Measurements from ENCODE around the gene PPP5C.
A peak's percentile ranks its signal among the peaks of the same experiment; 100 is the strongest.
"Not testable (repeated sequence)": the region's sequence is repeated elsewhere in the genome, so short reads cannot be mapped to it uniquely, and the experiment has no call there.

The PPP5C gene

DNA sequence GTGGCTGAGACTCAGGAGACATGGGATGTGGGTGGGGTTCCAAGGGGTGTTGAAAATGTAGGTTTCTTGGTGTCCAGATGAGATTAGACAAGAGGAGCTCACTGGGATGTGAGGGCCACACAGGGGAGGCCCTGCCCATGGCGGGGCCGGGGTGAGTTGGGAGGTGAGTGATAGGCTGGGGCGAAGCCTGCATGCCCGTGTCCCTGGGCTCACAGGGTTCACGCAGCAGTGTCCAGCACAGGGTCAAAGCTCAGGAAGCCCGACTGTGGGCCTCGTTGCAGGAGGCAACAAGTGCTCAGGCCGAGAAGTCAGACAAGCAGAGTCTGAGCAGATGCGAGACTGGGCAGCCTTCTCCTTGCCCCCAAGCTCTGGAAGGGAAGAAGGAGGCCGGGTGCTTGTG is 39.3 kb downstream of the PPP5C start:
- no peak for DNase-seq

DNA sequence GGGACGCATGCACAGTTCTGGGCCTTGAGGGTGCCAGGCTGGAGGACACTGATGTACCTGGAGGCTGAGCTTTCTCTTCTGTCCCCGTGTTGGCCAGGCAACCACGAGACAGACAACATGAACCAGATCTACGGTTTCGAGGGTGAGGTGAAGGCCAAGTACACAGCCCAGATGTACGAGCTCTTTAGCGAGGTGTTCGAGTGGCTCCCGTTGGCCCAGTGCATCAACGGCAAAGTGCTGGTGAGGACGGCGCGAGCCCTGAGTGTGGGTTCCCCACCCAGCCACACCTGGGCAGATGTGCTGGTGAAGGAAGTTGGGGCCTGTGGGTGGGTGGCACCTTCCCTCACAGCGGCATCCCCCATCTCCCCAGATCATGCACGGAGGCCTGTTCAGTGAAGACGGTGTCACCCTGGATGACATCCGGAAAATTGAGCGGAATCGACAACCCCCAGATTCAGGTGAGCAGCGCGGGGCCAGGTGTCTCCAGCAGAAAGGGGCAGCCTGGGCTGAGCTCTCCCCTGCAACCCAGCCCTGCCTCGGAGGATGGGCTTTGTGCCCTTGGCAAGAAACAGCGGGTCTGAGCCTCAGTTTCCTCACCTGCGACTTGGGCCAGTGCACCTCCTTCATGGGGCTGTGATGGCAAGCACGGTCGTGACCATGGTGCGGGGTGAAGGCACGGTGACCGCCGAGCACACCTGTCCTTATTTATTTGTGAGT is 40.3 kb downstream of the PPP5C start:
- no peak for DNase-seq

DNA sequence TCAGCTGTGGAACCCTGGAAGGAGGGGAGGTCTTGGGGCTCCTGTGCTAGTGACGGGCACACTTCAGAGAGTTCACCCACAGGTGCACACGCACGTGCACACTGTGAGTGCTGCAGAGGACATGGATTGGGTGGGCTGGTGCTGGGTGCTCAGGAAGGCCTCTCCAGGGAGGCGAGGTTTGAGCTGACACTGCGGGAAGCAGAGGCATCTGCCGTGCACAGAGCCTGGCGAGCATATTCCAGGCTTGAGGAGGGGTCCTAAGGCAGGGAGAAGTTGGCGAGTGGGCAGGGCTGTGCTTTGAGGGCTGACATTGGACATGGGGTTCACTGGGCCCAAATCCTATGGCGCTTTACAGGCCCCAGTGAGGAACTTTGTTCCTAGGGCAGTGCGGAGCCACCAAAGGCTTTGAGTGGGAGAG is 40.8 kb downstream of the PPP5C start:
- DNase-seq: no peak

DNA sequence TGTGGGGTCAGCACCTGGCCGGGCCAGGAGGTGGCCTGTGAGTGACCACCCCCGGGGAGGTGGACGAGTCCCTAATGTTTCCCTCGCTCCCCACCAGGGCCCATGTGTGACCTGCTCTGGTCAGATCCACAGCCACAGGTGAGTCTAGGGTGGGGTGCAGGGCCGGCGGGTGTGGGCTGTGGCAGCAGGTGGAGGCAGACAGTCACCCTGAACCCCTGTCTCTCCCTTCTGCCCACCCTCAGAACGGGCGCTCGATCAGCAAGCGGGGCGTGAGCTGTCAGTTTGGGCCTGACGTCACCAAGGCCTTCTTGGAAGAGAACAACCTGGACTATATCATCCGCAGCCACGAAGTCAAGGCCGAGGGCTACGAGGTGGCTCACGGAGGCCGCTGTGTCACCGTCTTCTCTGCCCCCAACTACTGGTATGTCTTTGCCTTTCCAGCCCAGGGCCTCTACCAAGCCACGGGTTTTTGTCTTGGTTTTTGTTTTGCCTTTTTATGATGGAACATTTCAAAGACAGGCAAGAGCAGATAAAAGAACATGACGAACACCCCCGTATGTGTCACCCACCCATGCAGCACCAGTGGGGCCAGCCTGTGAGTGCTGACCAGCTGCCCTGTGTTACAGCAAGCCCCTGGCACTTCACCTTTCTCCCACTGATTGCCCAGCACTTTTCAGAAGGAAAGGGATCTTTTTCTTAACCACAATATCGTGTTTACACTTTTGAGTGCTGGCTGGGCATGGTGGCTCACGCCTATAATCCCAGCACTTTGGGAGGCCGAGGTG is 41.6 kb downstream of the PPP5C start:
- no peak for DNase-seq

DNA sequence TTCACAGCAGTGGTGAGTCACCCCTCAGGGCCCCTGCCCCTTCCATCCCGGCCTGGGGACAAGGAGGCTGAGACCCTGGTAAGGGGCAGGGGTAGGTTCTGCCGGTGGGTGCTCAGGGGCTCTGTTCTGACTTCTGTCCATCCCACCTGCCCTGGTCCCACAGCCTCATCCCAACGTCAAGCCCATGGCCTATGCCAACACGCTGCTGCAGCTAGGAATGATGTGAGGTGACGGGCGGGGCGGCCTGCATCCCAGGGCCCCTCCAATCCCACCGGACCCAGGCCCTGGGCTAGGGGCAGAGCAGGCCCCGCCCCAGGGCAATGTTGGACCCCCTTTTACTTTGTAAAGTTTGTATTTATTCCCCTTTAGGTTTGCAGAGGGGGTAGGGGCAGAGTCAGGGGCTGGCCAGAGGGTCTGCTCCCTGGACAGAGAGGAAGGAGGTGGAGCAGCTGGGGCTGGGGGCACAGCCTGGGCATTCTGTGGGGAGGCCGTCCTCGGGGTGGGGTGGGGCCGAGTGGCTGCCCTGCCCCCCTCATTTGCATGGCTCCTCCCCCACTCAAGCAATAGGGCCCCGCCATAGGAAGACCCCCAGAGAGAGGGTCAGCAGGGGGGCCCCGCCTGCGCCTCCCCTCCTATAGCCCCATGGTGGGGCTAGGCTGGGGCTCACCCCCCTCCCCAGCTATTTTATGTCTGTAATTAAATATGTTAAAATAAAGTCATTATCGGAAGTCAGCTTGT is 43.4 kb downstream of the PPP5C start:
- no peak for DNase-seq

DNA sequence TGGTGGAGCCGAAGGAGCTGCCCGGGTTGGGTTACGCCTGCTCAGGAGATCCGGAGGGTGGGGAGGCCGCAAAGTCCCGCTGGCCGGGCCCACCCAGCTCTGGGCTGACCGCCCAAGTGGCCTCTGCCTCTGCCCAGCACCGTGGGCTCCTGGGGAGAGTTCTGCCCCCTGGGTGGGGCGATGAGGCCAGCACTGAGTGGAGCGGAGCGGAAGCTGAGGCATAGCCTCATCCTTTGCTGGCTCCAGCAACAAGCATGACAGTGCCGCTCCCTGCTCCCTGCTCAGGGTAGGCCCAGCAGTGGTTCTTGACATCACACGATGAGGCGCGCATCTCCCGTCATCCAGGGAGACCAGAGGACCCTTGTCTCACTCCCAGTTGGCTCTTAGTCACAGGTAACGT is 44.0 kb downstream of the PPP5C start:
- peak in 1 of 14 donors; percentile 26 for DNase-seq

DNA sequence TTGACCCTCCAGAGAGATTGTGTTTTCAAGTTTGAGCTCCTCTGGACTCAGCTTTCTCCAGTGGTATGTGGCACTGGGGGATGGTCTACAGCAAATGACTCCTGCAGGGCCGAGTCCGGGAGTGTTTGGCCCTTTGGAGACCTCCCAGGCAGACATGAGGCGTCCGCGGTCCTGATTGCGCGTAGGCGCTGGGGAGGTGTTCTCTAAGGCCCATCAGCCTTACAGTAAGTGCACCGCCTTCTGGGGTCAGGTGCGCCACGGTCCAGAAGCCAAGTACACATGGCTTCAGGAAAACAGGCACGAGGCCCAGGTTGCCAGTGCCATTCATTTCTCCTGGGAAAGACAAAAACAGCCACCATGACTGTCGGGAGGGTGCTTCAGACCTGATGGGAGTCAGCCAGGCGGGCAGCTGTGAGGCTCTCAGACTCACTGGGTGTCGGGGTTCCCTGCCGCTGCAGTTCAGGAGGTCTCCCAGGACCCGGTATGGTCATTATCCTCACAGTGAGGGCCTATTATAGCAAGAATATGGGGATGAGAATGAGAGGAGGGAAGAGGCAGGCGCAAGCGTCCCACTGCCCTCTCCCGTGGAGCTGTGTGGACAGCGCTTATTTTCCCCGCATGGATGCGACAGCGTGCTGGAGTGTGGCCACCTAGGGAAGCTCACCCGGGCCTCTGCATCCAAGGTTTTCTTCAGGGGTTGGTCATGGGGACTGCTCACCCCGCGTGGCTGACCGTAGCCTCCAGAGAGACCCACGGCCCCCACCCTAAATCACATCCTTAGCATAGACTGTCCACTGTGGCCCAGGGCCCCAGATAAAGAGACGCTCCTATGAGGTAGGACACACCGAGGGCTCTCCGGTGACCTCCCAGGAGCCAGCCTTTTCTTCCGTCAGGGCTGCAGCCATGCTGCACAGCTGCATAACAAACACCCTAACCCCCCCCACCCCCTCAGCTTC is 44.7 kb downstream of the PPP5C start:
- DNase-seq: no peak

DNA sequence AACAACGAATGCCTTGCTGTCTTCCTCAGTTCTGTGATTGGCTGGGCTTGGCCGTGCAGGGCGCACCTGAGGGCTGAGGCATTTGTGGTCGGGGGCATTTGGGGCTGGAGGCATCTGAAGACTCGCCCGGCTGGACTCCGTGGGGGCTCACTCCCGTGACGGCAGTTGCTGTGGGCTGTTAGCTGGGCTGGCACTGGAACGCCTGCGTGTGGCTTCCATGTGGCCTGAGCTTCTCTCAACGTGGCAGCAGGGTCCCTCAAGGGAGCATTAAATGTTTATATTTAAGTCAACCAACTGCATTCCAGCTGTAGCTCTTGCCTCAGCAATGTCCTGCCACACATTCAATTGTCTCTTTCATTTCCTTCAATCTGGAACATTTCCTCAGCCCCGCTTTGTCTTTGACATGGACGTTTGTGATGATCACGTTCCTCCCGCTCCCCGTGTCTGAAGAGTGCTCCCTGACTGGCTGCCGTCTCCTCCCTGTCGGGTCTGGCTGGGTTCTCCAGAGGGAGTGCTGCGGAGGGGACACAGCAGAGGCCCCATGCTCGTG is 45.4 kb downstream of the PPP5C start:
- no peak for DNase-seq

DNA sequence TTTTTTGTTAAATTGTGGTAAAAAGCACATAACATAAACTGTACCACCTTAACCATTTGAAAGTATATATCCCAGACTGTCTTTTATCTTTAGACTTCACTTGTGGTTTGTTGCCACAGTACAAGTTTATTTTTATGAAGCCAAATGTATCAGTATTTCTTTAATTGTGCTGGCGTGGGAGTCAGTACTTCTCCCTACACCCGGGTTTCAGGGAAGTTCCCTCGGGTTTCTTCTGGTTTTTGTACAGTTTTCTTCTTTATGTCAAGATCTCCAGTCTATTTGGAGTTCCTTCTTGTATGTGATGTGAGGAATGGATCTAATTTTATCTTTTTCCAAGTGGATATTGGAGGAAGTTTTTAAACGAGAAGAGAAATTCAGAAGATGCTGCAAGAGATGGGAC is 46.0 kb downstream of the PPP5C start:
- no peak for DNase-seq

DNA sequence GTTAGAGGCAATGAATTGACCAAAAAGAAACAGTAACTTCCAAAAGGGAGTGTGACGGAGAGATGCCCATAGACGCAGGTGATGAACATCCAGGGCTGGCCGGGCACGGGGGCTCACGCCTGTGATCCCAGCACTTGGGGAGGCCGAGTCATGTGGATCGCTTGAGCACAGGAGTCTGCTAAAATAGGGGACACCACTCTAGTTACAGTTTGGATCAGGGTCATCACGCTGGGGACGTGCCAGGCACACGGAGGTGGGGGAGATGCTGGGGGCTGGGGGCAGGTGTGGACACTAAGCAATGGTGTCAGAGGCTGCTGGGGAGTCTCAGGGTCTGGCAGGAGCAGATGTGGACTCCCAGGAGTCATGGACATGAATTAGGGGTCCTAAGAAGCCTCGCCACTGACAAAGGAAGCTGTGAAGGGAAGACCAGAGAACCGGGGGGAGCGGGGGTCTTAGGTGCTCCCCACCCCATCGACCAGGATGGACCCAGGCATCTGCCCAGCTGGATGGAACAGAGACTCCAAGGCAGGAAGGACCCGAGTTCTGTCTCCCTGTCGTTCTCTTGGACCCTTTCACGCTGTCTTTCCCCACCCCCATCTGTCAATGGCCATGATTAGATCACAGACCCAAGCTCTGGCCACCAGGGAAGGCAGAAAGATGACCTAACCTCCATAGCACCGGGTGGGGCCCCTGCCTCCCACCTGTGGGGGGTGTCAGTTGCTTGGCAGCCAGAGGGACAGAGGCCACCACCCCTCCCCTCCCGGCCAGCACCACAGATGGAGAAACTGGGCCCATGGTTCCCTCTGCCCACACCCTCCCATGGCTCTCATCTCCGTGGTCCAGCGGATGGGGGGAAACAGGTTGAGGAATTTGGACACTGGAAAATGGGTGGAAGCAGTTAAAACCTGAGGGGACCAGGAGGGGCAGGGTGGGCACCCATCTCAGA is 46.8 kb downstream of the PPP5C start:
- DNase-seq: no peak

DNA sequence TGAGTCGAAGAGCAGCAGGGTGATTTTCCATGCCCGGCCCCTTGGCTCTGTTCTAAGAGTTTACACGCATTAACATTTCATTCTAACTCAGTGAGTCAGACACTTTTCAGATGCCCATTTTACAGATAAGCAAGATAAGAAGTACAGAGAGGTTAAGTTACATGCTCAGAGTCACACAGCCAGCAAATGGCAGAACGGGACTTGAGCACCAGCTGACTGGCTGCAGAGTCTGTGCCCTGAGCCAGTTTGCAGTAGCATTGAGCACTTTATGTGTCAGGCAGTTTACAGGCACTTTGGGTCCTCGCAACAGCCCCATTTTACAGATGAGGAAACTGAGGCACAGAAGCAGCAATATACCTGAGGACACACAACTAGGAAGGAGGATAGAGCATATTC is 47.5 kb downstream of the PPP5C start:
- DNase-seq: no peak

DNA sequence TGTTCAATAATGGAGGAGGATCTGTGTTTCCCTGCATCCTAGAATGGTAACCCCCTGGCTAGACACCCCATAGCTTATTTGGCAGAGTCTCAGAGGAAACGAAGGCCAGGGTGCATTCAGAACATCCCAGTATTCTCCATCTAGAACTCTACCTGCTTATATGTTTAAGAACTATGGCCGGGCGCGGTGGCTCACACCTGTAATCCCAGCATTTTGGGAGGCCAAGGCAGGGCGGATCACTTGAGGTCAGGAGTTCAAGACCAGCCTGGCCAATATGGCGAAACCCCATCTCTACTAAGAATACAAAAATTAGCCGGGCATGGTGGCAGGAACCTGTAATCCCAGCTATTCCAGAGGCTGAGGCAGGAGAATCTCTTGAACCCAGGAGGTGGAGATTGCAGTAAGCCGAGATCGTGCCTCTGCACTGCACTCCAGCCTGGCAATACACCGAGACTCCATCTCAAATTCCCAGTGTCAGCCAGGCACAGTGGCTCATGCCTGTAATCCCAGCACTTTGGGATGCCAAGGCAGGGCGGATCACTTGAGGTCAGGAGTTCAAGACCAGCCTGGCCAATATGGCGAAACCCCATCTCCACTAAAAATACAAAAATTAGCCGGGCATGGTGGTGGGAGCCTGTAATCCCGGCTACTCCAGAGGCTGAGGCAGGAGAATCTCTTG is 51.1 kb downstream of the PPP5C start:
- DNase-seq: not testable (repeated sequence)

DNA sequence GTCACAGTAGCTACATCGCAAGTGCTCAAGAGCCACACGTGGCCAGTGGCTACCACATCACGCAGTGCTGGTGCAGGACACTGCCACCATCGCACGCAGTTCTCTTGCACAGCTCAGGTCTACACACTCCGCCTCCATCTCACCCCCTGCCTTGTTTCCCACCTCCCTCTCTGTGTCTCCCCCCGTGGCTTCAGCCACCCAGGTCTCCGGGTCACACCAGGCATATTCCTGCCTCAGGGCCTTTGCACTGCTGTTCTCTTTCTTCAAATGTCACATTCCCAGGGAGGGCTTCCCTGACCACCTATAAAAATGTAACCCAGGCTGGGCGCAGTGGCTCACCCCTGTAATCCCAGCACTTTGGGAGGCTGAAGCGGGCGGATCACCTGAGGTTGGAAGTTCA is 55.8 kb downstream of the PPP5C start:
- no peak for DNase-seq

DNA sequence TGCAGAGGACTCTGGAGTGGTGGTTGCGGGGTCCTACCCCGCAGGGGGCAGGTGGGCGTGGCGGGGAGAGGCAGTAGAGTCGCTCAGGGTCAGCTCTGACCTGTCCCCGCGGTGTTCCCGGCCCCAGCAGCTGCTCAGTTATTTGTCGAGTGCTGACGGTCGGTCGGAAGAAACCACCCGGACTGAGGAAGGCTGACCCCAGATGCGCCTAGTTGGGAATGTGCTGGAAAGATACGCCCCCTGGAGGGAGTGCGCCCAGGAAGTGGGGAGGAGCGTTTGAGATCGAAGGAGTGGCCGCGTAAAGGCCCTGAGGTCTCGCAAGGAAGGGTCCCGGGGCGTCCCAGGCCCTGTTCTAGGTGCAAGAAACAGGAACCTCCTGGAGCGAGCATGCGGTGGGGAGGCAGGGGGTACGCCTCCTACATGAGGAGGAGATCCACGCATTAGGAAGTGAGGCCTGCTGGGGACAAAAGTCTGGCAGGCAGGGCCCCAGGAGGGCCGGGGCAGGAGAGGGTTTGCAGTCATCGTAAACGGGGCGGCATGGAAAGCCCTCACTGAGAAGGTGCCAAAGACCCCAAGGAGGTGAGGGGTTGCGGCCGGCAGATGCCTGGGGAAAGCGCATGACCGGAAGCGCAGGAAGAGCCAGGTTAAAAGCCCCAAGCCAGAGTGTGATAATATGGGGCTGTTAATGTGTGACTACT is 57.3 kb downstream of the PPP5C start:
- DNase-seq: peak in 4 of 14 donors; percentile 27 to 48 (median 40)

DNA sequence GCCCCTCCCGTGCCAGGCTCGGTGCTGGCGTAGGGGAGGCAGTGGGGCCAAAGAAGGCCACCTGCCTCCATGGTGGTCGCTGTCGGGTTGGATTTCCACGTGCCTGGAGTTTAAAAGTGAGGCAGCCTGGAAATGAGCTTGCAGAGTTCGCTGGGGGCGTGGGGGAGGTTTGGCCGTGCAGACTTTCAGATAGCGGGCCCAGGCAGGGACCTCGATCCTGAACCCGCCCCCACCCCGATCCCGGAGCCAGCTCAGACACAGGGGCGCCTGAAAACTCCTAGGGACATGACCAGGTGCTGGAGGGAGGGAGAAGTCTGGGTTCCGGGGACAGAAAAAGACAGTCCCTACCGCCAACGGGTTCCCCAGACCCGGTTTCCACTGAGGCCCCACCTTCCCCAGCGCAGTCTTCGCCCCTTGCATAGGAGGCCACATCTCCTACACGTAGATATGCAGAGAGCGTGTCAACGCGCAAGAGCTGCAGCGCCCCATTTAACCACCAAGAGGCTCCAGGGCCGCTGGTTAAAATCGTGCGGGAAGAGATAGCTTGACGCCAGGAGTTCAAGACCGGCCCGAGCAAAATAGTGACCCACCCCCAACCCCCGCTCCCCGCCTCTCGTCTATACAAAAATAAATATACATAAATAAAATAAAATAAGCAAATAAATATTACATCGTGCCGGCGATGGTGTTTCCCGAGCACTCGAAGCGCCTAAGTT is 58.0 kb downstream of the PPP5C start:
- DNase-seq: no peak

DNA sequence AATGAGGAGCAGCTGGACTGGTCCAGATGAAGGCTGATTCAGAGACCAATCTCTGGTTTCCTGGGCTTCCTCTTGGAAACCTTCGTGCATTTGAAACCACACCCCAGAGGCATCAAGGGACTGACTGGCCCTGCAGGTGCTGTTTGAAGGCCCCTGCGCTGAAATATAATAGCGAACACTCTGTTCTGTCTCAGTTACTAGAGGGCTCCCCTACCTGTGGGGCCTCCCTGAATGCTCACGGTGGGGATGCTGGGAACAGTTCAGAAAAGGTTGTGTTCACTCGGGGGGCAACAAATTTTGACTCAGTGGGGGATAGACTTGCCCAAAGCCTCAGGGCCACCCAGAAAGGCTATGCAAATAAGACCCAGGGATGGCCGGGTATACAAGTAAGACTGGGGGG is 60.1 kb downstream of the PPP5C start:
- DNase-seq: no peak

DNA sequence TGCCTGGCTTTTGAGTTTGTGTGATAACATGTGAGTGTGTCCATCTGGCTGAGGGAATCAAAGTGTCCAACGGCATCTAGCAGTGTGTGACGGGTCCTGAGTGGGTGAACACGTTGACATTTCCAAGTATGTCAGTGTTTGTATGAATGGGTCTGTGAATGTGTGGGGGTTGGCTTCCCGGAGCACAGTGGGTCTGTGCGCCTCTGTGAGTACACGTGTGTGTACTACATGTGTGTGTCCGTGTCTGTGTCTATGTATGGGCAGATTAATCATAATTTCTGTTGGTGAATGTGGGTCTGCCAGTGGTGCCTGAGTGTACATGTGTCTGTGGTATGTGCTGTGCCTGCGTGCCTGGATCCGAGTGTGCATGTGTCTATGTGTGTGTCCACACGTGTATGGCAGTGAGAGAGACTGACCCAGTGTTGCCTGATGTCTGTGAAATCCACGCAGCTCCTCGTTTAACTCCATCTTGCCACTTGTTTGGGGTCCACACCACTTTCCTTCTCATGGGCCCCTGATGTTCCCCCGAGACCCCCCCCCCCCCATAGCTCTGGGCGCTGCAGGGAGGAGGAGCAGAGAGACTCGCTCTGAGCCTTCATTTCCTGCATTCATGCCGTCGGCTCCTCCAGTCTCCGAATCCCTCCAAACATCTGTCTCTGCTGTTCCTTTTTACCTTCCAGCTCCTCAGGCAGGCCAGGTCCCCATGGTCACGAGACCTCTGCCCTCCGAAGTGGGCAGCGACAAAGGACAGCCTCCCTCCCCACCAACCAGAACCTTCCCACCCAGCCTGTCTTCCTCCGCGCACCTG is 61.2 kb downstream of the PPP5C start:
- DNase-seq: no peak

DNA sequence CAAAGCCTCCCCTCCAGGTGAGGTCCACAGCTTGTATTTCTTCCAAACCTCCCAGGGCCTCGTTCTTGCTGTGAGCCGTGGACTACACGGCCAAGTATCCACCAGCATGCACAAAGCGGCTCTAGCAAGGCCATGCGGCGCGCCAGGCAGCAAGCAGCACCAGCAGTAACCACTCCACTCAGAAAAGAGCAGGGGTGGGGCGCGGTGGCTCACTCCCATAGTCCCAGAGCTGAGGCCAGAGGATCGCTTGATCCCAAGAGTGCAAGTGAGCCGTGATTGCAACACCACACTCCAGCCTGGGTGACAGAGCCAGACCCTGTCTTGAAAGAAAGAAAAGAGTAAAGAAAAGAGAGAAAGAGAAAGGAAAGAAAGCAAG is 61.8 kb downstream of the PPP5C start:
- DNase-seq: peak in 7 of 14 donors; percentile 28 to 62 (median 38)

Data from C1 segment of cervical spinal cord (tissue), 14 donors.